Right renal cortex interstitium (tissue), 3 donors: ENCODE measurements around the gene SYNC. TPM values are rescaled to one million over a fixed set of nuclear protein-coding genes. Genes with fewer than 3 reads are reported as not detected.

Source experiments
- DNase-seq, 3 donors: peaks; one replicate each; pipeline ENCODE4 v3.0.0-alpha.2; 2013; ENCODE audit warnings: low read depth in 3 of 3, low spot score in 2 of 3
- polyA plus RNA-seq, 3 donors: library from polyadenylated mRNA; unstranded; fragments of 120-200 nt; gene quantifications; one replicate each; pipeline ENCODE4 v1.2.1, GENCODE V29; 2013; ENCODE audit not compliant: insufficient read length in 3 of 3

The SYNC gene
- polyA plus RNA-seq, result 1 to 10 TPM in 2 of 3 donors, under 1 TPM in 1; 0.97 to 1.9 (median 1.3) TPM

- DNase-seq, result no peak
These were observed at the start of gene SYNC for GRCh38 chr1:32702599-32703478. Gene SYNC (minus strand): TSS chr1:32702770. CDS start chr1:32702660, 110 bp downstream.

- no peak for DNase-seq
These were observed 47.2 kb upstream of the SYNC start for GRCh38 chr1:32749771-32750170.

- DNase-seq, result no peak
These were observed 46.8 kb upstream of the SYNC start for GRCh38 chr1:32749332-32749731.

GRCh38 chr1:32748926-32749325, 46.4 kb upstream of the SYNC start:
- DNase-seq, result no peak

GRCh38 chr1:32748348-32748747, 45.8 kb upstream of the SYNC start:
- DNase-seq, result no peak

- DNase-seq, result no peak
These were observed 43.6 kb upstream of the SYNC start for GRCh38 chr1:32746130-32746529.

GRCh38 chr1:32744071-32744425, 41.5 kb upstream of the SYNC start:
- DNase-seq, result no peak

- DNase-seq, result no peak
These were observed 41.0 kb upstream of the SYNC start for GRCh38 chr1:32743380-32744070.

GRCh38 chr1:32742956-32743355, 40.4 kb upstream of the SYNC start:
- no peak for DNase-seq

GRCh38 chr1:32742199-32742947, 39.8 kb upstream of the SYNC start:
- DNase-seq, result no peak

GRCh38 chr1:32741413-32742198, 39.0 kb upstream of the SYNC start:
- DNase-seq, result no peak

- DNase-seq, result no peak
These were observed 38.5 kb upstream of the SYNC start for GRCh38 chr1:32741059-32741412.

GRCh38 chr1:32736812-32737791, 34.5 kb upstream of the SYNC start:
- DNase-seq, result no peak

GRCh38 chr1:32733582-32734321, 31.2 kb upstream of the SYNC start:
- DNase-seq, result no peak

GRCh38 chr1:32729254-32730046, 26.9 kb upstream of the SYNC start:
- no peak for DNase-seq

GRCh38 chr1:32728413-32729077, 26.0 kb upstream of the SYNC start:
- DNase-seq, result no peak

- DNase-seq, result no peak
These were observed 25.3 kb upstream of the SYNC start for GRCh38 chr1:32727876-32728275.
